Adrenal gland (tissue), 12 donors: ENCODE results near the gene ST8SIA3. TPM values are rescaled to one million over a fixed set of nuclear protein-coding genes. Genes with fewer than 3 reads are reported as not detected.

Source experiments
- DNase-seq, 7 donors: peaks; one replicate each; pipeline ENCODE4 v3.0.0-alpha.2; 2019 to 2020
- H3K27ac ChIP-seq, 5 donors: fragments of 200-600 bp; sonication (generic) in 4 of 5; 1 replicate in 3 of 5; 2 replicates in 2 of 5; pipeline versions ENCODE4 v1.5.1 to v1.8.0; 2016 to 2020; ENCODE audit warnings: mild to moderate bottlenecking in 1 of 5
- H3K27me3 ChIP-seq: fragments of 200-600 bp; 2 replicates; pipeline ENCODE4 v1.8.0; 2021
- H3K36me3 ChIP-seq, 2 donors: fragments of 200-600 bp; replicated peaks in 1 of 2; 1 replicate in 1 of 2; 2 replicates in 1 of 2; pipeline versions ENCODE4 v1.5.1 to v1.8.0; 2018 to 2022
- H3K4me1 ChIP-seq, 2 donors: fragments of 200-600 bp; replicated peaks in 1 of 2; 1 replicate in 1 of 2; 2 replicates in 1 of 2; pipeline versions ENCODE4 v1.5.1 to v1.8.0; 2018 to 2021
- H3K4me3 ChIP-seq, 4 donors: fragments of 200-600 bp; sonication (generic) in 3 of 4; one replicate each; pipeline ENCODE4 v1.5.1; 2016 to 2018
- H3K9me3 ChIP-seq, 3 donors: fragments of 200-600 bp; sonication (generic) in 1 of 3; replicated peaks in 1 of 3; 1 replicate in 2 of 3; 2 replicates in 1 of 3; pipeline versions ENCODE4 v1.5.1 to v1.8.0; 2016 to 2021
- POLR2A ChIP-seq, 2 donors: fragments of 450-650 bp; IDR thresholded peaks; one replicate each; pipeline ENCODE4 v1.6.1; 2017; ENCODE audit warnings: antibody characterized with exemption in 2 of 2, mild to moderate bottlenecking in 2 of 2, moderate library complexity in 1 of 2
- WGBS, 4 donors: extraction: QIAGEN DNeasy Blood & Tissue Kit in 2 of 4; methylation state at CpG; one replicate each; pipeline versions ENCODE4 v1.1.5 to v1.1.7; 2013 to 2017; 5-methylcytosine and 5-hydroxymethylcytosine counted together
- intact Hi-C, 2 donors: fragments of 100-400 bp; cut with DNase I; formaldehyde crosslinking; loops; one replicate each; pipeline versions ENCODE4 v1.14.1 to v1.15.0; 2022 to 2023
- polyA plus RNA-seq, 3 donors: library from polyadenylated mRNA; stranded (reverse); fragments of 200-250 nt in 2 of 3; fragments of 350-450 nt in 1 of 3; fragmentation: Illumina TruSeq in 1 of 3; extraction: RNeasy Lipid Tissue Mini Kit (QIAGEN cat#74804) in 1 of 3; gene quantifications; one replicate each; pipeline ENCODE4 v1.2.3, GENCODE V29; 2013 to 2014
- total RNA-seq, 9 donors: library from RNA; depleted of rRNA in 4 of 9; stranded (reverse); fragments of >200 nt in 4 of 9; fragments of 120-200 nt in 1 of 9; fragmentation: NEBNext Ultra II Directional in 1 of 9; extraction: Animal tissue kit (Norgen Biotek cat#: 25700) in 1 of 9; gene quantifications; one replicate each; pipeline versions ENCODE4 v1.1.0 to v1.2.4, GENCODE V29; 2013 to 2023
- TF ChIP-seq, protein P1 (sequence below), 6 experiments: fragments of 450-650 bp in 4 of 6; fragments of 200-600 bp in 2 of 6; sonication (generic) in 1 of 6; IDR thresholded peaks; 1 replicate in 5 of 6; 2 replicates in 1 of 6; pipeline versions ENCODE4 v1.5.1 to v1.8.0; 2016 to 2021; ENCODE audit warnings: antibody characterized with exemption in 6 of 6, mild to moderate bottlenecking in 2 of 6, moderate library complexity in 1 of 6
- donor health status: healthy with polysubstance abuse.
- donor health status: Bipolar disorder and iron deficiency.
- donor health status: DM: yes; HTN: yes; CAD: no.
- donor health status: DM: no; HTN: no; CAD: no.
- donor health status: DM: no; HTN: no; CAD: no.
- donor health status: DM: yes; HTN: yes; CAD: no.

ST8SIA3 gene
- total and polyA plus RNA-seq, 12 donors: 0.06 to 21.1 (median 2.3) TPM; not detected in 3

GRCh38 chr18:57320603-57321002, 31.8 kb upstream of the ST8SIA3 start:
- intact Hi-C loops: no loop called here
- Histone ChIP-seq H3K4me3 (no peak overlapping the region), H3K9me3 (peaks cover 0 to 4% (median 0%) of the 10 kb centered on the region in 3 donors), H3K36me3 (no peaks in the 10 kb centered on the region), H3K4me1 (no peaks in the 10 kb centered on the region), H3K27ac (no peak overlapping the region), H3K27me3 (no peaks in the 10 kb centered on the region)
- TF ChIP-seq, protein P1, sequence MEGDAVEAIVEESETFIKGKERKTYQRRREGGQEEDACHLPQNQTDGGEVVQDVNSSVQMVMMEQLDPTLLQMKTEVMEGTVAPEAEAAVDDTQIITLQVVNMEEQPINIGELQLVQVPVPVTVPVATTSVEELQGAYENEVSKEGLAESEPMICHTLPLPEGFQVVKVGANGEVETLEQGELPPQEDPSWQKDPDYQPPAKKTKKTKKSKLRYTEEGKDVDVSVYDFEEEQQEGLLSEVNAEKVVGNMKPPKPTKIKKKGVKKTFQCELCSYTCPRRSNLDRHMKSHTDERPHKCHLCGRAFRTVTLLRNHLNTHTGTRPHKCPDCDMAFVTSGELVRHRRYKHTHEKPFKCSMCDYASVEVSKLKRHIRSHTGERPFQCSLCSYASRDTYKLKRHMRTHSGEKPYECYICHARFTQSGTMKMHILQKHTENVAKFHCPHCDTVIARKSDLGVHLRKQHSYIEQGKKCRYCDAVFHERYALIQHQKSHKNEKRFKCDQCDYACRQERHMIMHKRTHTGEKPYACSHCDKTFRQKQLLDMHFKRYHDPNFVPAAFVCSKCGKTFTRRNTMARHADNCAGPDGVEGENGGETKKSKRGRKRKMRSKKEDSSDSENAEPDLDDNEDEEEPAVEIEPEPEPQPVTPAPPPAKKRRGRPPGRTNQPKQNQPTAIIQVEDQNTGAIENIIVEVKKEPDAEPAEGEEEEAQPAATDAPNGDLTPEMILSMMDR (IDR thresholded peaks at IDR 0.05): no peak
- no peak for TF ChIP-seq POLR2A (IDR thresholded peaks at IDR 0.05)
- WGBS, 4 donors: 64 to 75% (median 69%) methylated on average over 2 of the region's 2 CpGs
- DNase-seq: no peak

DNA sequence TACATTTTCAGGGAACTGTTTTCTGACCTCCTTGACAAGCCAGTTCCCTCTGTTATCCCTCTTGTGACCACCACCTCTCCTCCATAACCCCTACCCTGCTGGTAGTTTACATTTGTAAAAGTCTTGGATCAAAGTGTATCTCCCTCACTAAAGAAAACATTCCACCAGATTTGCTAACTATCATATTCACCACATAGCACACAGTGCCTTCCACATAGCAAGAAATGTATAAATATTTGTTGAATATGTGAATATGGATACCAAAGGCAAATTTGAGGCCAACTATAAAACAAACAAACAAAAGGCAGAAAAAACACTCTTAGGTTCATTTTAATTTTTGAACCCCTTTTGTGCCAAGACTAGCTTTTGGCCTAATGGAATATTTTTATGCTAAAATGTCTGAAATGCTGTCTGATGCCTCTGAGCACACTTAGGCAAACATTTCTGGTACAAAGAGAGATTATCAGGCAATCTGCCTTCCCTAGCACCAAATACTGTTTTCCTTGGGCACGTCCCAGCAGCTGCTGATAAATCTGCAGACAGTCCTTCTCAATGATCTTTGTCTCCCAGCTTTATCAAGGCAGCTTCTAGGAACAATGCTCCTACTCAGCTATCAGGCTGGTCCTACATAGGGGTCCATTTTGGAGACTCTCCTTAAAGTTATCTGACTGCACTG, 26.7 kb upstream of the ST8SIA3 start:
- no peak overlapping the region for H3K4me3 ChIP-seq
- DNase-seq: no peak
- intact Hi-C loops: no loop called here

DNA sequence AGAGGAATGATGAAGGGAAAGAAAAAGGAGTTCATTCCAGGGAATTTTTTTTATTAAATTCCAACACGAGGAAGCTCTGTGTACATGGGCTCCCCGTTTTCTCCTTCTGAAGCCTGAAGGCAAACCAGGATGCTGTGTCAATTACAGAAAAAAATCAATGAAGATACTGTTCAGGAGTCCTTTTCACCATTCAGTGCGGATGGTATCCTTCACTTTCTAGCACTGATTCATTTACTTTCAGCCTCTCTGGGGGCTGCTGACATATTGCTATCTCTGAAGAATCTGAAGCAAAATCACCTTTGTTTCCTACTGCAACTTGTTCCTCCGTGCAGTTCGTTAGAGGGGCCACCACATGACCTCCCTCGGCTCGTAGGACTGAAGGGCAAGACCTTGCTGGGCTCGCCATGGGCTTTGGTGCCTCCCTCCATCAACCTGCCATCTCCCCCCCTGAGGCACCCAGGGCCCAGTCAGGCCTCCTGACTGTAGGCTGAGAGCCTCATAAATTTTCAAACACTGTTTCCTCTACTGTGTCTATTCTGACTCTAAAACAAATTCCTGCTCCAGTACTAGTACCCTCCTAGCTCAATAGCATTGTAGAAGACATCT, 25.5 kb upstream of the ST8SIA3 start:
- Histone ChIP-seq H3K9me3 (no peaks in the 10 kb centered on the region), H3K4me1 (no peaks in the 10 kb centered on the region), H3K4me3 (no peak overlapping the region), H3K27me3 (no peaks in the 10 kb centered on the region), H3K36me3 (no peaks in the 10 kb centered on the region), H3K27ac (no peak overlapping the region)
- DNase-seq: no peak
- intact Hi-C loops: no loop called here
- TF ChIP-seq, protein P1 (IDR thresholded peaks at IDR 0.05): no peak
- no peak for TF ChIP-seq POLR2A (IDR thresholded peaks at IDR 0.05)
- 26 to 30% (median 28%) methylated on average over 8 of the region's 8 CpGs for WGBS, 4 donors

More for the DNA sequence above, 26.7 kb upstream of the ST8SIA3 start:
- no peaks in the 10 kb centered on the region for H3K36me3 ChIP-seq
- H3K4me1 ChIP-seq: no peaks in the 10 kb centered on the region
- no peaks in the 10 kb centered on the region for H3K9me3 ChIP-seq
- no peak for TF ChIP-seq POLR2A (IDR thresholded peaks at IDR 0.05)
- TF ChIP-seq, protein P1 (IDR thresholded peaks at IDR 0.05): no peak
- H3K27ac ChIP-seq: no peak overlapping the region
- no peaks in the 10 kb centered on the region for H3K27me3 ChIP-seq
- 5 to 27% (median 16%) methylated on average over 1 of the region's 1 CpG for WGBS, 4 donors

- DNase-seq: no peak
- Histone ChIP-seq H3K9me3 (no peaks in the 10 kb centered on the region), H3K27ac (no peak overlapping the region), H3K36me3 (no peaks in the 10 kb centered on the region), H3K27me3 (no peaks in the 10 kb centered on the region), H3K4me3 (no peak overlapping the region), H3K4me1 (no peaks in the 10 kb centered on the region)
- intact Hi-C loops: no loop called here
- TF ChIP-seq, protein P1 (IDR thresholded peaks at IDR 0.05): no peak
- TF ChIP-seq POLR2A (IDR thresholded peaks at IDR 0.05): no peak
- 69 to 75% (median 72%) methylated on average over 3 of the region's 3 CpGs for WGBS, 4 donors
Measured at GRCh38 chr18:57328665-57329064, 23.7 kb upstream of the ST8SIA3 start.
